ENCODE measurements around the gene GNA15.

DNA sequence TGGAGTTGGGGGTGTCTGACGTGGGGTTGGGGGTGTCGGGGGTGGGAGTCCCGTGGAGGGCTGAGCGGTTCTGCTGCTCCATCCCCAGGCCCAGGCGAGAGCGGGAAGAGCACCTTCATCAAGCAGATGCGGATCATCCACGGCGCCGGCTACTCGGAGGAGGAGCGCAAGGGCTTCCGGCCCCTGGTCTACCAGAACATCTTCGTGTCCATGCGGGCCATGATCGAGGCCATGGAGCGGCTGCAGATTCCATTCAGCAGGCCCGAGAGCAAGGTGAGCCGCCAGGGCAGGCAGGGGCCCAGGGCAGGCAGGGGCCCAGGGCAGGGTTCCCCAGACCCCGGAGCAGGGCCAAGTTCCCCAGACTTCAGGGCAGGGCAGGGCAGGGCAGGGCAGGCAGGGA is 12.7 kb downstream of the GNA15 start:
- TF ChIP-seq JUN (IDR thresholded peaks at IDR 0.05; ENCODE audit: borderline replicate concordance, insufficient read depth, insufficient read length, low read depth): no peak
- TF ChIP-seq, protein P1, sequence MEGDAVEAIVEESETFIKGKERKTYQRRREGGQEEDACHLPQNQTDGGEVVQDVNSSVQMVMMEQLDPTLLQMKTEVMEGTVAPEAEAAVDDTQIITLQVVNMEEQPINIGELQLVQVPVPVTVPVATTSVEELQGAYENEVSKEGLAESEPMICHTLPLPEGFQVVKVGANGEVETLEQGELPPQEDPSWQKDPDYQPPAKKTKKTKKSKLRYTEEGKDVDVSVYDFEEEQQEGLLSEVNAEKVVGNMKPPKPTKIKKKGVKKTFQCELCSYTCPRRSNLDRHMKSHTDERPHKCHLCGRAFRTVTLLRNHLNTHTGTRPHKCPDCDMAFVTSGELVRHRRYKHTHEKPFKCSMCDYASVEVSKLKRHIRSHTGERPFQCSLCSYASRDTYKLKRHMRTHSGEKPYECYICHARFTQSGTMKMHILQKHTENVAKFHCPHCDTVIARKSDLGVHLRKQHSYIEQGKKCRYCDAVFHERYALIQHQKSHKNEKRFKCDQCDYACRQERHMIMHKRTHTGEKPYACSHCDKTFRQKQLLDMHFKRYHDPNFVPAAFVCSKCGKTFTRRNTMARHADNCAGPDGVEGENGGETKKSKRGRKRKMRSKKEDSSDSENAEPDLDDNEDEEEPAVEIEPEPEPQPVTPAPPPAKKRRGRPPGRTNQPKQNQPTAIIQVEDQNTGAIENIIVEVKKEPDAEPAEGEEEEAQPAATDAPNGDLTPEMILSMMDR (IDR thresholded peaks at IDR 0.05; ENCODE audit: extremely low read depth in 1 of 2, insufficient read depth in 1 of 2, low read depth in 1 of 2, low read length in 2 of 2): no peak
- no peak for TF ChIP-seq POLR2A (IDR thresholded peaks at IDR 0.05; ENCODE audit: low read depth, low read length)
- TF ChIP-seq POLR2AphosphoS5 (IDR thresholded peaks at IDR 0.05; ENCODE audit: insufficient read depth, low read depth, low read length): no peak
- TF ChIP-seq MYC (IDR thresholded peaks at IDR 0.05; ENCODE audit: low read depth, low read length): no peak
- TF ChIP-seq EZH2 (IDR thresholded peaks at IDR 0.05; ENCODE audit: borderline replicate concordance, low read depth, low read length, severe bottlenecking): no peak

Data from endothelial cell of umbilical vein (primary cell).